Right renal cortex interstitium (tissue), 3 donors: Measurements from ENCODE around the gene COL8A2. TPM values are rescaled to one million over a fixed set of nuclear protein-coding genes. Genes with fewer than 3 reads are reported as not detected.

Experiments used
- DNase-seq, 3 donors: peaks; one replicate each; pipeline ENCODE4 v3.0.0-alpha.2; 2013; ENCODE audit warnings: low read depth in 3 of 3, low spot score in 2 of 3
- polyA plus RNA-seq, 3 donors: library from polyadenylated mRNA; unstranded; fragments of 120-200 nt; gene quantifications; one replicate each; pipeline ENCODE4 v1.2.1, GENCODE V29; 2013; ENCODE audit not compliant: insufficient read length in 3 of 3

Gene COL8A2
- polyA plus RNA-seq, 3 donors: 1.2 to 1.6 (median 1.5) TPM

GRCh38 chr1:36137776-36138175, 12.8 kb upstream of the COL8A2 start:
- DNase-seq: no peak

- no peak for DNase-seq
These were observed 12.2 kb upstream of the COL8A2 start for GRCh38 chr1:36137226-36137625.

- DNase-seq: no peak
These were observed 11.5 kb upstream of the COL8A2 start for GRCh38 chr1:36136535-36136934.

GRCh38 chr1:36135796-36136195, 10.8 kb upstream of the COL8A2 start:
- DNase-seq: no peak

GRCh38 chr1:36135330-36135667, 10.3 kb upstream of the COL8A2 start:
- DNase-seq: no peak

- DNase-seq: peak in 1 of 3 donors; percentile 27
These were observed 9.7 kb upstream of the COL8A2 start for GRCh38 chr1:36134505-36135329.

GRCh38 chr1:36134031-36134430, 9.0 kb upstream of the COL8A2 start:
- DNase-seq: no peak

GRCh38 chr1:36133484-36133883, 8.5 kb upstream of the COL8A2 start:
- no peak for DNase-seq

GRCh38 chr1:36132029-36132428, 7.0 kb upstream of the COL8A2 start:
- DNase-seq: no peak

GRCh38 chr1:36128905-36129206, 3.8 kb upstream of the COL8A2 start:
- no peak for DNase-seq

GRCh38 chr1:36128126-36128904, 3.3 kb upstream of the COL8A2 start:
- DNase-seq: no peak

- no peak for DNase-seq
These were observed 1.9 kb upstream of the COL8A2 start for GRCh38 chr1:36126797-36127500.

- DNase-seq: no peak
These were observed 1.1 kb upstream of the COL8A2 start for GRCh38 chr1:36126005-36126716.

GRCh38 chr1:36124404-36125128, 456 bp downstream of the COL8A2 start:
- DNase-seq: no peak

- no peak for DNase-seq
These were observed 1.7 kb downstream of the COL8A2 start for GRCh38 chr1:36123356-36123755.

- DNase-seq: no peak
These were observed 2.7 kb downstream of the COL8A2 start for GRCh38 chr1:36122062-36123030.

- DNase-seq: no peak
These were observed 5.6 kb downstream of the COL8A2 start for GRCh38 chr1:36119456-36119855.

GRCh38 chr1:36118447-36119204, 6.4 kb downstream of the COL8A2 start:
- DNase-seq: no peak
